Uterus (tissue), 2 donors: ENCODE measurements around the gene ZBTB7C.

Source experiments
- CTCF ChIP-seq, 4 experiments: fragments of 200-600 bp in 2 of 4; fragments of 450-650 bp in 2 of 4; sonication (generic) in 2 of 4; IDR thresholded peaks; one replicate each; pipeline ENCODE4 v1.5.1; 2016 to 2019; ENCODE audit warnings: antibody characterized with exemption in 4 of 4, mild to moderate bottlenecking in 2 of 4, moderate library complexity in 1 of 4
- POLR2A ChIP-seq, 2 donors: fragments of 450-650 bp; IDR thresholded peaks; one replicate each; pipeline ENCODE4 v1.6.1; 2016; ENCODE audit warnings: antibody characterized with exemption in 2 of 2, mild to moderate bottlenecking in 1 of 2, moderate library complexity in 1 of 2

DNA sequence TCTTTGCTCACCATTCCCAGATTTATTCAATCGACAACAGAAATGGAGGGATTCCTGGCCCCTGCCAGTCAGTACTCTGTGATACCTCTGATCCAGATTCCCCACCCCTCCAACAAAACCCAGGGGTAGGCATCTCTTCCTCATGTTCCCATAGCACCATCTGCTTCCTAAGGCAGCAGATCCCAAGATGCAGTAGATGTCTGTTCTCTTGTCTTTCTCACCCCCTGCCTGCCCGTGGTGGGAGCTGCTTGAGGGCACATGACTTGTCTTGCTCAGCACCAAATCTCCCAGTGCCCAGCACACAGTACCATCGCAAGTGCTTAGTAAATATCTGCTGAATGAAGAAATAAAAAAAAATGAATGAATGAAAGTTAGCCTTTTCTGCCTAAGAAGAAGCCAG is 98.2 kb downstream of the ZBTB7C start:
- TF ChIP-seq CTCF (IDR thresholded peaks at IDR 0.05) (no peak), POLR2A (IDR thresholded peaks at IDR 0.05) (no peak)
